Measurements from ENCODE around the gene TMPO. TPM values are rescaled to one million over a fixed set of nuclear protein-coding genes. Genes with fewer than 3 reads are reported as not detected.

Gene TMPO
- polyA plus RNA-seq, 1 donor from 2014 or later, result 143 TPM

- TF ChIP-seq POLR2AphosphoS5 (IDR thresholded peaks at IDR 0.05) (no peak), EZH2 (IDR thresholded peaks at IDR 0.05; ENCODE audit: borderline replicate concordance, insufficient read depth, low read length, poor library complexity, severe bottlenecking) (no peak), MXI1 (conservative IDR thresholded peaks at IDR 0.05; ENCODE audit: poor library complexity, severe bottlenecking) (no peak), RAD21 (conservative IDR thresholded peaks at IDR 0.05) (no peak), REST (IDR thresholded peaks at IDR 0.05; ENCODE audit: borderline replicate concordance) (no peak), EP300 (conservative IDR thresholded peaks at IDR 0.05; ENCODE audit: poor library complexity, severe bottlenecking) (no peak), TAF1 (IDR thresholded peaks at IDR 0.05; ENCODE audit: low read depth) (no peak), CTCF (IDR thresholded peaks at IDR 0.05; ENCODE audit: poor library complexity, severe bottlenecking) (no peak), SMC3 (conservative IDR thresholded peaks at IDR 0.05; ENCODE audit: poor library complexity) (no peak)
- Histone ChIP-seq H3K27me3 (ENCODE audit: insufficient read depth, low read depth, low read length) (no peaks in the 10 kb centered on the region), H3F3A (ENCODE audit: insufficient read depth, low read length, poor library complexity, severe bottlenecking) (no peaks in the 10 kb centered on the region), H4K20me1 (ENCODE audit: insufficient read depth) (no peaks in the 10 kb centered on the region), H3K4me2 (ENCODE audit: low read length) (no peak overlapping the region), H3K27ac (ENCODE audit: low read length) (no peak overlapping the region), H3K9me2 (ENCODE audit: insufficient read depth, low read length) (no peaks in the 10 kb centered on the region), H3K79me2 (replicated peaks; ENCODE audit: insufficient read depth, low read length) (no peaks in the 10 kb centered on the region), H3K9me3 (ENCODE audit: low read length) (no peaks in the 10 kb centered on the region), H3K36me3 (ENCODE audit: insufficient read depth, low read length) (no peaks in the 10 kb centered on the region), H3K9ac (ENCODE audit: low read length) (no peak overlapping the region), H2AFZ (ENCODE audit: low read depth, low read length) (no peak overlapping the region), H3K4me3 (ENCODE audit: low read length) (no peak overlapping the region)
Observed at GRCh38 chr12:98581101-98581500, 65.7 kb downstream of the TMPO start.

- Histone ChIP-seq H3K9me3 (ENCODE audit: low read length) (no peaks in the 10 kb centered on the region), H3K27ac (ENCODE audit: low read length) (no peak overlapping the region), H2AFZ (ENCODE audit: low read depth, low read length) (no peak overlapping the region), H3K9me2 (ENCODE audit: insufficient read depth, low read length) (no peaks in the 10 kb centered on the region), H3K36me3 (ENCODE audit: insufficient read depth, low read length) (no peaks in the 10 kb centered on the region), H3K4me2 (ENCODE audit: low read length) (no peak overlapping the region), H3F3A (ENCODE audit: insufficient read depth, low read length, poor library complexity, severe bottlenecking) (no peaks in the 10 kb centered on the region), H3K79me2 (replicated peaks; ENCODE audit: insufficient read depth, low read length) (no peaks in the 10 kb centered on the region), H3K9ac (ENCODE audit: low read length) (no peak overlapping the region), H3K27me3 (ENCODE audit: insufficient read depth, low read depth, low read length) (no peaks in the 10 kb centered on the region), H4K20me1 (ENCODE audit: insufficient read depth) (no peaks in the 10 kb centered on the region), H3K4me3 (ENCODE audit: low read length) (no peak overlapping the region)
- TF ChIP-seq REST (IDR thresholded peaks at IDR 0.05; ENCODE audit: borderline replicate concordance) (no peak), TAF1 (IDR thresholded peaks at IDR 0.05; ENCODE audit: low read depth) (no peak), EZH2 (IDR thresholded peaks at IDR 0.05; ENCODE audit: borderline replicate concordance, insufficient read depth, low read length, poor library complexity, severe bottlenecking) (no peak), EP300 (conservative IDR thresholded peaks at IDR 0.05; ENCODE audit: poor library complexity, severe bottlenecking) (no peak)
Observed at GRCh38 chr12:98582093-98582492, 66.7 kb downstream of the TMPO start.

Data from neural cell (in vitro differentiated cells).